ENCODE results near the gene GJD2. TPM values are rescaled to one million over a fixed set of nuclear protein-coding genes. Genes with fewer than 3 reads are reported as not detected.

Gene GJD2
- total RNA-seq: not detected

DNA sequence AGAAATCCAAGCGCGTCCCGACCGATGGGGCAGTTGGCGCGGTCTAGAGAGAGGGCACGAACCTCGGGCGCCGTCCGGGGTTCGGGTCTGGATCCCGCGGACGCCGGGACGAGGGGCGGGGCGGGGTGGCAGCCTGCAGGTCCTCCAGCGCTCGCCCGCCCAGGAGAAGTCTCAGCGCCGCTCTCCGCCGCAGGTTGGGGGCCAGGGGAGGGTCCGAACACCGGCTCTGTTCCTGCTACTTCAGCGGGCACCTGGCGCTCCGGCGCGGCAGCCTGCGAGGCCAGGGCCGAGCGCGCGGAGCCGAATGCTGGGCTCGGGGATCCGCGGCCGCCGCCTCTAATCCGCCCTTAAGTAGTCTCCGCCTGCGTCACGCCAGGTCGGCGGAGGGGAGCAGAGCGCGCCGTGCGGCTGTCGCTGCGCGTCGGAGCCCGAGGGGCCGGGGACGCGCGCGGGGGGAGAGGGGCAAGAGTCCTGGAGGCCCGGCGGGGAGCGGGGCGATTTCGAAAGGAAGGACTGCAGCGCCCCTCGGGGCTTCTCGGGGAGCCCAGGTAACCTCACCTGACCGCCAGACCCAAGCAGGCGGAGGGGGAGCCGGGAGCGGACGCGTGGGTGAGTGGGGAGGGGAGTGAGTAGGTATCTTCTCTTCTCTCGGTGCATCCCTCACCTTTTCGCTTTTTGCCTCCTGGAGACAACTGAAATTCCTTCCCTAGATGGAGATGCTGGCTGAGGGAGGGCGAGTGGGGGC, at the start of gene GJD2:
Gene GJD2 (minus strand): TSS at position 325 of the 745 bp plus-strand sequence. CDS start 510 bp downstream, outside the sequence.
- intact Hi-C loops (cut with micrococcal nuclease): no loop called here

DNA sequence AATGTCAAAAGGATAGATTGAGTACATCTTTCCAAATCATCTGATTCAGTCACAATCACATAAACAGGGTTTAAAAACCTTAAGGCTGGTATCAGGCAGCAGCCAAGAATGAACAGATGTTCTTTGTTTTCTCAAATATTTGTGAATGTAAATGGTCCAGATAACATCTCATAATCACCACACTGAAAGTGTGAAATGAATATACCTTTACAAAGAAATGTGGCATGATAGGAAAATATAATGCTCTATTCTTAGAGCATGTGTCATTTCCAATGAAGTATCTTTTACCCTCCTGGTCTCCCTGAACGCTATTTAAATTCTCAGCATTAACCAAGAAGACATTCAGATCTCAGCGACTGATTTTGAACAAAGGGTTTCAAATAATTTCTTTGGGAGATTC, 49.3 kb upstream of the GJD2 start:
- H3K4me3 Mint-ChIP-seq: no peak overlapping the region
- intact Hi-C loops (cut with micrococcal nuclease): no loop called here
- H3K9me3 Mint-ChIP-seq: peaks cover 7% of the 10 kb centered on the region
- H3K4me1 Mint-ChIP-seq (ENCODE audit: low read depth): no peaks in the 10 kb centered on the region
- peaks cover 27% of the 10 kb centered on the region for H3K27me3 Mint-ChIP-seq
- no peak overlapping the region for H3K27ac Mint-ChIP-seq
- ChIA-PET CTCF (no interaction called here), POLR2A (no interaction called here)
- no peak for DNase-seq
- H3K36me3 Mint-ChIP-seq: no peaks in the 10 kb centered on the region

More for the DNA sequence above, at the start of gene GJD2:
- Mint-ChIP-seq H3K27ac (no peak within 1 kb of the TSS), H3K4me1 (ENCODE audit: low read depth) (no peaks in the 10 kb centered on the region), H3K9me3 (no peaks in the 10 kb centered on the region), H3K36me3 (no peaks in the 10 kb centered on the region), H3K27me3 (peaks cover 41% of the 10 kb centered on the region), H3K4me3 (no peak within 1 kb of the TSS)
- DNase-seq: no peak
- ChIA-PET CTCF (no interaction called here), POLR2A (no interaction called here)

DNA sequence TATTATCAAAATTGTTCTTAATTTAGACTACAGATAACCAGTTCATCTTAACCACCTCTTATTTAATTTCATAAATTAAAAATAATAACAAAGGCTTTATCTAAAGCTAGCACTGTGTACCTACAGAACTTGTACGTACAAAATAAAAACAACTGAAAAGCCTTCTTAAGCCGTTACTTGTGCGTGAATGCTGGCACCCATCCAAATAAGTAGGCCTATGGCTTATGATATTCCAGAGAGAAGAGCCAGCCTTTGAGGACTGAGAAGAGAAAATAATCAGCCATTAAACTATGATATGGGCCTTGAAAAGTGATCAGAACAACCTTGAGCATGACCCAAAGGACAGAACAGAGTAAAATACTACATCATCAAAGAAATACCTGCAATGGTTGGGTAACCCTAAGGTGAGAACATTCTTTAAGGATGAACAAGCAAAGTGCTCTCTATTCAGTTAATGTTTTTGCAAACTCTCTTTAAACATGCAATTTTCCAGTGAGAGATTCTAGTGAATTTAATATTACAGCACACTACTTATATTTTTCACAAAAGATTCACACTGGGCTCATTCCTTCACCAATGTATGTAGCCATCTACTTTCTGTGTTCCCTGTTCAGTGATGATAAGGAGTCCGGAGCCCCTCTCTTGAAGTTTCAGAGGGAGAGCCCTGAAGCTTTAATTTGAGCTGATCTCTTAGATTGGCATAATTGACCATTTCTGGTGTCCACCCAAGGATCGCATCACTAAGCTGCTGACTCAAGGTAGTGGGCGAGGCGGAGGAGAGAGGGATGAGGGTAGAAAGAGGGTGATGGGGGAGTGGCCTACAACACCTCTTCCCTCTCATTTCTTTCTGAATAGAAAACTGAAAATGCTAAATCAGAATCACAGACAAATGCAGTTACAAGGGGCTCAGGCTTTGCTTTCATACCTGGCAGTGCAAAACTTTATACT, 48.3 kb upstream of the GJD2 start:
- peaks cover 7% of the 10 kb centered on the region for H3K9me3 Mint-ChIP-seq
- DNase-seq: no peak
- intact Hi-C loops (cut with micrococcal nuclease): no loop called here
- H3K27me3 Mint-ChIP-seq: peaks cover 28% of the 10 kb centered on the region
- H3K27ac Mint-ChIP-seq: no peak overlapping the region
- H3K4me3 Mint-ChIP-seq: no peak overlapping the region
- H3K4me1 Mint-ChIP-seq (ENCODE audit: low read depth): no peaks in the 10 kb centered on the region
- CTCF ChIA-PET: no interaction called here
- POLR2A ChIA-PET: no interaction called here
- H3K36me3 Mint-ChIP-seq: no peaks in the 10 kb centered on the region

DNA sequence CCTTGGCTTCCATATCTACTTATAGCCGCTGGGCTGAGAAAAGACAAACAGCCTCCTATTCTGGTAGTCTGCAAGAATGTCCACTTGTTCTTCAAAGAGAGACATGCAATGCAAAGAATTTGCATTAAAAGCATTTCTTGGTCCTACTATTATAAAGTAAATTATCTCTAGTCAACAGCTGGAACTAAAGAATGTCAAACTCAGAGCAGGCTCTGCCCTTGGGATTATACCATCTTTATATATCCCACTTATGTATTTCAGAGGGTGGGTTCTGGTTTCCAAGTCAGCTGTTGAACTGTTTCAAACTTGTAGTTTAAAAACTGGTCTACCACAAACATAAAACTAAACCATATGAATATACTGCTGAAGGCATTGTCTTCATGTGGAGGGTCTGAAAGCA, 47.6 kb upstream of the GJD2 start:
- H3K27ac Mint-ChIP-seq: no peak overlapping the region
- ChIA-PET CTCF (no interaction called here), POLR2A (no interaction called here)
- peaks cover 6% of the 10 kb centered on the region for H3K9me3 Mint-ChIP-seq
- intact Hi-C loops (cut with micrococcal nuclease): no loop called here
- no peak for DNase-seq
- no peak overlapping the region for H3K4me3 Mint-ChIP-seq
- H3K4me1 Mint-ChIP-seq (ENCODE audit: low read depth): no peaks in the 10 kb centered on the region
- no peaks in the 10 kb centered on the region for H3K36me3 Mint-ChIP-seq
- peaks cover 31% of the 10 kb centered on the region for H3K27me3 Mint-ChIP-seq

DNA sequence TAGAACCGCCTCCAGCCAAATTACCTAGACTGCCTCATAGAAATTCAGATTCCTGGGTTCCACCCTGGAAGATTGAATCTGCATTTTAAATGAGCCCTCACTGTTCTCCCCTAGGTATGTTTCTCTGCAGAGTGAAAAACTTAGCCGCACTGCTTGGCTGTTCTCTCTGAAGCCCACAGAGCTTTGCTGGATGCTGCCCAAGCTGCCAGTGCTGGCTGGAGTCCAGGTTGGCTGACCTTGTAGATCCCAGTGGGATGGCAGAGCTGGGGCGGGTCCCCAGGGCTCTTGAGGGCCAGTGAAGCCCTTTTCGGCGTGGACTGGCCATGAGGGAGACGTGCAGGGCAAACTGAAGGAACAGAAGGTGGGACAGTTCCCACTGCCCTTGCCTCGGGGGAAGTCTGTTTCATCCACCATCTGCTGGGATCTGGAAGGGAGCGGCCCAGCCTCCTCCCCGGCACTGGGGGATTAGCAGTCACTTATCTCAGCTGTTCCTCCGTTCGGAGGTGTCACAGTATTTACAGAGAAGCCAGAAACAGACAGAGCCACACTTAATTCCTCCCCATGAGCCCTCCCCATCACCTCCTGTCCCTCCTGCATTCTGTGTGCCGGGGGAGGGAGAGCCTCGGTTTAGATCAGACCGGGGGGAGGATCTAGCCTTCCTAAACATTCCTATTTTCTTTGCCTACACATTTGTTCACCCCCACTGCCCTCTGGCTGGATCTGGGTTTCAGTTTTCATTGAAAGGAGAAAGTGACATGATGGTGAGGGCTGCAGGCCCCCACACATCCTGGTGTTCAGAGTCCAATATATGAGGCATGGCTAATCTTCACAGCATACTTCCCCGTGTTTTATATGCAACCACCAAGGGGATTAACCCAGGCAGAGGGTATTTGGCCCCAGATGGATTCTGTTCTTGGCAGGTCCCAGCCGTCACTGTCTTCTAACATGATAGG, 44.6 kb upstream of the GJD2 start:
- H3K4me3 Mint-ChIP-seq: no peak overlapping the region
- H3K27ac Mint-ChIP-seq: no peak overlapping the region
- ChIA-PET POLR2A (no interaction called here), CTCF (no interaction called here)
- intact Hi-C loops (cut with micrococcal nuclease): no loop called here
- DNase-seq: no peak
- H3K9me3 Mint-ChIP-seq: no peaks in the 10 kb centered on the region
- H3K4me1 Mint-ChIP-seq (ENCODE audit: low read depth): no peaks in the 10 kb centered on the region
- no peaks in the 10 kb centered on the region for H3K36me3 Mint-ChIP-seq
- peaks cover 31% of the 10 kb centered on the region for H3K27me3 Mint-ChIP-seq

DNA sequence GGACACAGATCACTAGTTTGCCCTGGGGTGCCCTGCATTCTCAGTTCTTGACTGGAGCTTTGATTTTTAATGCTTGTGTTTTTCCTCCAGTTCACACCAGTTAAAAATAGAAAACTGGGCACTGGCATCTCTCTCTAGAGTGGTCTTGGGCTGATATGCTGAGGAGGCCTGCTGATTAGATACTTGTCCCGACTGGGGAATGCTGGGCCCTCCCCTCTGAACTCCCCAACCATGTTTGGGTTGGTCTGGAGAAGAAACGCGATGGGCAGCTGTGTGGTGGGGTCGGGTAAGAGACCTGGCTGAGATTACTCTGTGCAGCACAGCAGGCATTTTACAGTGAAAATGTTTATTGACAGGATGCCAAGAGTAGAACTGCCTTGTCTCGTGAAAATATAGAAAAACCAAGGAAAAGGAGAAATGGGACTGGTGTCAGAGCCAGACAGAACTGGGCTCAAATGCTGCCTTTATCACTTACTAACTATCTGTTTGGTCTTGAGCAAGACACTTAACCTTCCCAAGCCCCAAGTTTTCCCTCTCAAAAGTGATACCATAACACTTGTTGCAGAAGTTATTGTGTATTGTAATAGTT, 42.1 kb upstream of the GJD2 start:
- no peak for DNase-seq
- ChIA-PET POLR2A (no interaction called here), CTCF (interaction anchor here (0.5 kb wide), 1 partner anchor 286 kb away, joined by 3 read pairs; no protein-coding TSS in a partner anchor)
- H3K27me3 Mint-ChIP-seq: peaks cover 40% of the 10 kb centered on the region
- no peaks in the 10 kb centered on the region for H3K4me1 Mint-ChIP-seq (ENCODE audit: low read depth)
- intact Hi-C loops (cut with micrococcal nuclease): no loop called here
- H3K4me3 Mint-ChIP-seq: no peak overlapping the region
- H3K9me3 Mint-ChIP-seq: no peaks in the 10 kb centered on the region
- no peaks in the 10 kb centered on the region for H3K36me3 Mint-ChIP-seq
- no peak overlapping the region for H3K27ac Mint-ChIP-seq

DNA sequence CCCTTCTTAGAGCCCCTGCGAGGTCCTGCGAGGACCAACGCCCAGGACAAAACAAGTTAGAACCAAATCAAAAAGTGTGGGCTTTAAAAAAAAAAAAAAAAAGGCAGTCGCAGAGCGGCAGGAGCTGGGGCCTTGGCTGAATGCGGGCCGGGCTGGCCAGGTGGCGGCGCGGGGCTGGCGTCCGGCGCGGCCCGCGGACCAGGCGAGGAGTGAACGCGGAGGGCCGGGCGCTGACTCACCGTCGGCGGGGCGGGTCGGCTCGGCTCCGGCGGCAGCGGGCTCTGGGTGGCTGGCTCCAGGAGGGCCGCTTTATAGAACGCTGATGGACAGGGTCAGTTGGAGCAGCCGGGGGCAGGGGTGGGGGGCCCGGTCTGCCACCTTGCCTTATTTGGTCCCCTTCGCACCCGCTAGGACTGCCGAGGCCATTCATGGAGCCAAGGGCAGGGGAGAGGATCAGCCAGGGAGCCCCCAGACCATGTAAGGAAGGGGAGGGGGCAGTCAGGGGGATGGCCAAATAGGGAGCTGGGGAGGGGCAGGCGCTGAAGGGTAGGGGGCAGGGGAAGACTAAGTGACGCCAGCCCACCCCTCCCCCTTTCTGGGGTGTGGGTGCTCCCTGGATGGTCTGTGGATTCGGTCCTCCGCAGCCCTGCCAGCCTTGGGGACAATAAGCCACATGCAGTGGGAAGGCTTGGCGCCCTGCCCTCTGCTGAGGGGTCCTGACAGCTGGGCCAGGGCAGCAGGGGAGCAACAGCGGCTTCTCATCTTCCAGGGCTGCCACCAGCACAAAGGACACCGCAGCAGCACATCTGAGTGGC, 40.7 kb upstream of the GJD2 start, which contains the start of gene ACTC1:
Gene ACTC1 (minus strand): TSS at position 283 of the 815 bp plus-strand sequence. CDS start 741 bp downstream, outside the sequence.
- DNase-seq: peak; percentile 13
- intact Hi-C loops (cut with micrococcal nuclease): no loop called here
- H3K4me1 Mint-ChIP-seq (ENCODE audit: low read depth): no peaks in the 10 kb centered on the region
- H3K27ac Mint-ChIP-seq: no peak within 1 kb of the TSS
- no peak within 1 kb of the TSS for H3K4me3 Mint-ChIP-seq
- H3K9me3 Mint-ChIP-seq: no peaks in the 10 kb centered on the region
- no peaks in the 10 kb centered on the region for H3K36me3 Mint-ChIP-seq
- ChIA-PET CTCF (no interaction called here), POLR2A (no interaction called here)
- peaks cover 50% of the 10 kb centered on the region for H3K27me3 Mint-ChIP-seq

DNA sequence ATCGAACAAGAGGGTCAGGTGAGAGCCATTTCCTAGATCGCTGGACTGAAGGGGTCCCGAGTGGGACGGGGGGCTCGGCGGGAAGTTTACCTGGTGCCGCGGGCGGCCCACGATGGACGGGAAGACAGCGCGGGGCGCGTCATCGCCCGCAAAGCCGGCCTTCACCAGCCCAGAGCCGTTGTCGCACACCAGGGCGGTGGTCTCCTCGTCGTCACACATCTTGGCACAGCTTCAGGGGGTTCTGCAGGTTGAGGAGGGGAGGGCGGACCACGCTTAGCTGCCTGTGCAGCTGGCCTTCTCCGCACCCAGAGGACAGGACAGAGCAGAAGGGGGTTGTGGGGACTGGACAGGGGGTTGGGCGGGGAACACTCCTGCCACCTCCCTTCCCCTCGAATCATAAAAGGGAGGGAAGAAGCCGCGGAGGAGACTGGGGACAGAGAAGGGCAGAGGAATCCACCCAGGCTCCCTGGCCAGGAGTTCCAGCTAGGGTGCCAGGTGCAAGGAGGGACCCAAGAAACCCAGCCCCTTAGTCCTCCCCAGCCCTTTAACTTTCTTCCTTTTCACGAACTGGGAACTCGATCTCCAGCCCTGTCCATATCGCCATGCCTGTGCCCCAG, 39.9 kb upstream of the GJD2 start:
- no peak for DNase-seq
- ChIA-PET POLR2A (no interaction called here), CTCF (no interaction called here)
- Mint-ChIP-seq H3K4me3 (no peak overlapping the region), H3K9me3 (no peaks in the 10 kb centered on the region), H3K27me3 (peaks cover 50% of the 10 kb centered on the region), H3K36me3 (no peaks in the 10 kb centered on the region), H3K27ac (no peak overlapping the region), H3K4me1 (ENCODE audit: low read depth) (no peaks in the 10 kb centered on the region)
- intact Hi-C loops (cut with micrococcal nuclease): no loop called here

DNA sequence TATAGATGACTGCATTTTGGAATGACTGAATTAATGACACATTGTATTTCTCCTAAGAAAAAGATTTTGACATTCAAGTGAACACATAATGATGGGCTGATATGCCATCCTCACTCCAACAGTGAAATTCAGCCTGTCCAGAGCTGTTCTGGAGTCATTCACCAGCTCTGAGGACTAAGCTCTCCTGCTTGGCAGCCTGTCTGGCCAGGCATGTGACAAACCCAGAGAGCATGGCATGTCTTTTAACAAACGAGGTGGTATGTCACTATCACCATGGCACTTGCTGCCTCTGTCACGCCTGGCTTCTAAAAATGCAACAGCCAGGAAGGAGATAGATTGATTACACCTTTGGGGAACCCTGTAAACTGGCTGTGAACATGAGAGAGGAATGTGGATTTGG, 39.1 kb upstream of the GJD2 start:
- intact Hi-C loops (cut with micrococcal nuclease): no loop called here
- CTCF ChIA-PET: no interaction called here
- H3K36me3 Mint-ChIP-seq: no peaks in the 10 kb centered on the region
- POLR2A ChIA-PET: no interaction called here
- H3K4me1 Mint-ChIP-seq (ENCODE audit: low read depth): no peaks in the 10 kb centered on the region
- DNase-seq: no peak
- no peaks in the 10 kb centered on the region for H3K9me3 Mint-ChIP-seq
- H3K27ac Mint-ChIP-seq: no peak overlapping the region
- no peak overlapping the region for H3K4me3 Mint-ChIP-seq
- H3K27me3 Mint-ChIP-seq: peaks cover 52% of the 10 kb centered on the region

DNA sequence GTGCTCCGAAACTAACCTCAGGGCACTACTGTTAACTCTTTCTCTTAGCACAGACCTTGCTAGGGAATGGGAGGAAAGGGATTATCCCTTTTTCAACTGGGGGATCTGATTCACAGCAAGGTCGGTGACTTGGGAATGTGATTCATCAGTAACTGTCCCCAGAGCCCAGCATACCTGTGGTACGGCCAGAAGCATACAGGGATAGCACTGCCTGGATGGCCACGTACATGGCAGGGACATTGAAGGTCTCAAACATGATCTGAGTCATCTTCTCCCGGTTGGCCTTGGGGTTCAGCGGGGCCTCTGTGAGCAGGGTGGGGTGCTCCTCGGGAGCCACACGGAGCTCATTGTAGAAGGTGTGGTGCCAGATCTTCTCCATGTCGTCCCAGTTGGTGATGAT, 38.3 kb upstream of the GJD2 start:
- intact Hi-C loops (cut with micrococcal nuclease): no loop called here
- no peak overlapping the region for H3K4me3 Mint-ChIP-seq
- DNase-seq: no peak
- H3K4me1 Mint-ChIP-seq (ENCODE audit: low read depth): no peaks in the 10 kb centered on the region
- peaks cover 52% of the 10 kb centered on the region for H3K27me3 Mint-ChIP-seq
- ChIA-PET POLR2A (no interaction called here), CTCF (no interaction called here)
- no peak overlapping the region for H3K27ac Mint-ChIP-seq
- no peaks in the 10 kb centered on the region for H3K9me3 Mint-ChIP-seq
- no peaks in the 10 kb centered on the region for H3K36me3 Mint-ChIP-seq

DNA sequence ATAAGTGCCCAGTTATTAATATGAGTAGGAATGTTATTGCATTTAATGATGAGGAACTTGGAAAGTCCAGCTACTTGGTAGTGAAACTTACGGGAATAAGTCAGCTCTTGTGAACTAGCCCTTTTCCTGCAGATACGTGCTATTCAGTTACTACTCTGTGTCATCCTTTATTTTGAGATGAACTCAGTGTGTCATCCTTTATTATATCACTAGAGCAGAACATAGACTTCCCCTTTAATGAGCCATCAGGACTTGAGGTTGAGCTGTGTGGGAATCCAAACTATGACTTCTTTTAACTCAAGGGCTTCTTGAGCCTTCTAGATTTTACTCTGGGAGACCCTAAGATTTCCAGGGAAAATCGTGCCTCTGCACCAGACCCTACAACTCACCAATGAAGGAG, 36.9 kb upstream of the GJD2 start:
- DNase-seq: no peak
- no peaks in the 10 kb centered on the region for H3K36me3 Mint-ChIP-seq
- POLR2A ChIA-PET: no interaction called here
- H3K27me3 Mint-ChIP-seq: peaks cover 48% of the 10 kb centered on the region
- no peak overlapping the region for H3K27ac Mint-ChIP-seq
- CTCF ChIA-PET: no interaction called here
- intact Hi-C loops (cut with micrococcal nuclease): no loop called here
- H3K4me1 Mint-ChIP-seq (ENCODE audit: low read depth): no peaks in the 10 kb centered on the region
- H3K9me3 Mint-ChIP-seq: no peaks in the 10 kb centered on the region
- H3K4me3 Mint-ChIP-seq: no peak overlapping the region
